MCF 10A (cell line): ENCODE measurements around the gene TAF11. TPM values are rescaled to one million over a fixed set of nuclear protein-coding genes. Genes with fewer than 3 reads are reported as not detected.
"Not testable (repeated sequence)": the region's sequence is repeated elsewhere in the genome, so short reads cannot be mapped to it uniquely, and the experiment has no call there.

Experiments used
- Bru-seq: library from RNA; stranded (reverse); fragments of 400-500 nt; gene quantifications from one replicate; lab custom pipeline; 2021; lab: Mats Ljungman, UMichigan
- BruChase-seq, 2 experiments: library from RNA; stranded (reverse); fragments of 400-500 nt; gene quantifications; one replicate each; lab custom pipeline; 2021; lab: Mats Ljungman, UMichigan
- BruUV-seq: library from RNA; stranded (reverse); fragments of 400-500 nt; replicated peaks from 2 replicates; lab custom pipeline; 2021; lab: Mats Ljungman, UMichigan
- CTCF ChIA-PET: fragments of 300-600 bp; sonication (Branson Sonifier 250); formaldehyde crosslinking; extraction: SDS; loops from one replicate; lab custom pipeline; 2021; ENCODE audit warnings: antibody characterized with exemption, inconsistent platforms; lab: Yijun Ruan, JAX
- POLR2A ChIA-PET: fragments of 300-600, 350-650 bp; sonication (Branson Sonifier 250); formaldehyde crosslinking; extraction: SDS; loops from one replicate; lab custom pipeline; 2020; ENCODE audit warnings: antibody characterized with exemption, inconsistent platforms; lab: Yijun Ruan, JAX
- DNase-seq: peaks from one replicate; pipeline ENCODE4 v3.0.0-alpha.2; 2018; ENCODE audit not compliant: unreplicated experiment
- H3K27ac Mint-ChIP-seq: one replicate; pipeline ENCODE4 v1.8.0; 2022; ENCODE audit warnings: mild to moderate bottlenecking, low read depth, mixed read lengths; ENCODE audit not compliant: unreplicated experiment
- H3K27me3 Mint-ChIP-seq: one replicate; pipeline ENCODE4 v1.8.0; 2022; ENCODE audit warnings: mixed read lengths; ENCODE audit not compliant: insufficient read depth, unreplicated experiment
- H3K36me3 Mint-ChIP-seq: one replicate; pipeline ENCODE4 v1.8.0; 2022; ENCODE audit warnings: mild to moderate bottlenecking, moderate library complexity, mixed read lengths; ENCODE audit not compliant: insufficient read depth, unreplicated experiment
- H3K4me1 Mint-ChIP-seq: one replicate; pipeline ENCODE4 v1.8.0; 2022; ENCODE audit warnings: mixed read lengths; ENCODE audit not compliant: insufficient read depth, unreplicated experiment
- H3K4me3 Mint-ChIP-seq: one replicate; pipeline ENCODE4 v1.8.0; 2022; ENCODE audit warnings: mild to moderate bottlenecking, moderate library complexity, mixed read lengths; ENCODE audit not compliant: unreplicated experiment
- H3K9me3 Mint-ChIP-seq: one replicate; pipeline ENCODE4 v1.8.0; 2022; ENCODE audit warnings: mixed read lengths; ENCODE audit not compliant: unreplicated experiment
- CTCF ChIP-seq: fragments of 200-600 bp; IDR thresholded peaks from one replicate; pipeline ENCODE4 v1.8.0; 2022; ENCODE audit warnings: antibody characterized with exemption, mild to moderate bottlenecking; ENCODE audit not compliant: unreplicated experiment
- intact Hi-C: fragments of 100-400 bp; cut with micrococcal nuclease; formaldehyde crosslinking; loops from 2 replicates; pipeline ENCODE4 v1.14.1; 2022
- long read RNA-seq: library from polyadenylated mRNA; stranded (forward); transcript quantifications from one replicate; pipeline ENCODE4 v2.0.0, GENCODE V29; 2022
- total RNA-seq: library from RNA; stranded (reverse); gene quantifications from 2 replicates; pipeline ENCODE4 v1.2.3, GENCODE V29; 2022

Gene TAF11, protein sequence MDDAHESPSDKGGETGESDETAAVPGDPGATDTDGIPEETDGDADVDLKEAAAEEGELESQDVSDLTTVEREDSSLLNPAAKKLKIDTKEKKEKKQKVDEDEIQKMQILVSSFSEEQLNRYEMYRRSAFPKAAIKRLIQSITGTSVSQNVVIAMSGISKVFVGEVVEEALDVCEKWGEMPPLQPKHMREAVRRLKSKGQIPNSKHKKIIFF
- 16.5 and 22.2 TPM in 2 replicates for total RNA-seq
- Bru-seq, nascent RNA = percentile 85 among the genes with signal in this experiment
- BruChase-seq, experiment 1, labeled RNA remaining after a 6-hour chase = percentile 88 among the genes with signal in this experiment
- BruChase-seq, experiment 2, labeled RNA remaining after a 2-hour chase = percentile 93 among the genes with signal in this experiment
- long read RNA-seq, transcript TAF11-201 (5 exons, 1,580 nt) = major isoform, 39 of 53 reads
- long read RNA-seq, partial matches to known transcripts = 1 of 53 reads
- long read RNA-seq, other reads (novel, unspliced or antisense) = 13 of 53 reads

- Mint-ChIP-seq H3K27me3 (no peaks in the 10 kb centered on the region), H3K9me3 (no peaks in the 10 kb centered on the region), H3K4me1 (peaks cover 17% of the 10 kb centered on the region), H3K27ac (peak within 1 kb of the TSS; percentile 99), H3K36me3 (peaks cover 17% of the 10 kb centered on the region), H3K4me3 (peak within 1 kb of the TSS; percentile 99)
- TF ChIP-seq CTCF = no peak
- ChIA-PET CTCF (interaction anchor here (0.6 to 2.3 kb wide), 3 partner anchors 13 to 716 kb away, joined by 3 to 7 read pairs (median 4); no protein-coding TSS in a partner anchor), POLR2A (interaction anchor here (0.6 to 4.8 kb wide), 51 partner anchors 10 to 669 kb away, joined by 3 to 87 read pairs (median 4); partner anchors contain the start of genes BLTP3A, ILRUN, RPS10 and SNRPC)
- DNase-seq = peak; percentile 94
- intact Hi-C loops = loop anchor here (2.0 to 5.0 kb wide), 3 partner anchors 65 to 131 kb away; partner anchors contain the start of genes BLTP3A and SNRPC
- BruUV-seq = TSS peak; percentile 72
Observed at GRCh38 chr6:34887753-34888513, at the start of gene TAF11. TAF11 (minus strand) TSS chr6:34888042; CDS start chr6:34887957, 85 bp downstream.

GRCh38 chr6:34934516-34934915 is 46.7 kb upstream of the TAF11 start:
- Mint-ChIP-seq H3K36me3 (no peaks in the 10 kb centered on the region), H3K27me3 (no peaks in the 10 kb centered on the region), H3K27ac (no peak overlapping the region), H3K9me3 (no peaks in the 10 kb centered on the region), H3K4me3 (no peak overlapping the region), H3K4me1 (peaks cover 8% of the 10 kb centered on the region)
- TF ChIP-seq CTCF = no peak
- DNase-seq = peak; percentile 87
- ChIA-PET CTCF (no interaction called here), POLR2A (interaction anchor here (0.8 to 2.7 kb wide), 2 partner anchors 8 to 47 kb away, joined by 3 to 12 read pairs; partner anchors contain the start of gene TAF11)
- no TSS peak for BruUV-seq
- intact Hi-C loops = no loop called here

DNA sequence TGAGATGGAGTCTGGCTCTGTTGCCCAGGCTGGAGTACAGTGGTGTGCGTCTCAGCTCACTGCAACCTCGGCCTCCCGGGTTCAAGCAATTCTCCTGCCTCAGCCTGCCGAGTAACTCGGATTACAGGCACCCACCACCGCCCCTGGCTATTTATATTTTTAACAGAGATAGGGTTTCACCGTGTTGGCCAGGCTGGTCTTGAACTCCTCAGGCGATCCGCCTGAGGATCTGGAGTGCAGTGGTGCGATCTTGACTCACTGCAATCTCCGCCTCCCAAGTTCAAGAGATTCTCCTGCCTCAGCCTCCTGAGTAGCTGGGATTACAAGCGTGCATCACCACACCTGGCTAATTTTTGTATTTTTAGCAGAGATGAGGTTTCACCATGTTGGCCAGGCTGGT is 44.4 kb upstream of the TAF11 start:
- BruUV-seq, POLR2A ChIA-PET: not testable (repeated sequence)

DNA sequence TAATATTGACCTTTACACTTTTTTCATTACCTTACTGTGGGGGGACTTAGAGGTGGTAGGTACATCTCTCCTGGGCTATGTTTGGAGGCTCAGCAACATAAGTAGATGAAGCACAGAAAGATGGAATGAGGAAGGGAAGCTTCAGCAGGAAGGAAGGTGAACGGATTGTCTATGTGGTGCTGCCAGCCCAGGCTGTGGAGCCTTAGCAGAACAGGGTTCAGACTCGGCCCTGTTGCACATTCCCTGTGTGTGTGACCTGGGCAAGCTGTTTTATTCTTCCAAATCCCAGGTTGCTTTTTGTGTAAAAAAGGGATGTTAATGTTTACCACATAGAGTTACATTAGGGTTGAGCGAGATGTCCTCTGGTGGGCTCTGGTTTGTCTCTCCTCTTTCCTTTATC is 42.4 kb upstream of the TAF11 start:
- Mint-ChIP-seq H3K36me3 (no peaks in the 10 kb centered on the region), H3K27me3 (no peaks in the 10 kb centered on the region), H3K9me3 (no peaks in the 10 kb centered on the region), H3K4me1 (peaks cover 18% of the 10 kb centered on the region), H3K27ac (no peak overlapping the region), H3K4me3 (no peak overlapping the region)
- TF ChIP-seq CTCF = no peak
- no TSS peak for BruUV-seq
- DNase-seq = no peak
- POLR2A ChIA-PET = interaction anchor here (0.6 kb wide), 1 partner anchor 116 kb away, joined by 3 read pairs; no protein-coding TSS in a partner anchor
- intact Hi-C loops = no loop called here
- CTCF ChIA-PET = no interaction called here

More for the DNA sequence above, 44.4 kb upstream of the TAF11 start:
- H3K27ac Mint-ChIP-seq, H3K9me3 Mint-ChIP-seq, H3K27me3 Mint-ChIP-seq, intact Hi-C loops, H3K4me3 Mint-ChIP-seq, DNase-seq, CTCF ChIA-PET, H3K36me3 Mint-ChIP-seq, H3K4me1 Mint-ChIP-seq: not testable (repeated sequence)
